SK-N-DZ (cell line): ENCODE measurements around the gene CAMTA1.
A peak's percentile ranks its signal among the peaks of the same experiment; 100 is the strongest.

ENCODE experiments used
- DNase-seq: peaks from one replicate; pipeline ENCODE4 v3.0.0-alpha.2; 2015; ENCODE audit warnings: low spot score

The CAMTA1 gene

DNA sequence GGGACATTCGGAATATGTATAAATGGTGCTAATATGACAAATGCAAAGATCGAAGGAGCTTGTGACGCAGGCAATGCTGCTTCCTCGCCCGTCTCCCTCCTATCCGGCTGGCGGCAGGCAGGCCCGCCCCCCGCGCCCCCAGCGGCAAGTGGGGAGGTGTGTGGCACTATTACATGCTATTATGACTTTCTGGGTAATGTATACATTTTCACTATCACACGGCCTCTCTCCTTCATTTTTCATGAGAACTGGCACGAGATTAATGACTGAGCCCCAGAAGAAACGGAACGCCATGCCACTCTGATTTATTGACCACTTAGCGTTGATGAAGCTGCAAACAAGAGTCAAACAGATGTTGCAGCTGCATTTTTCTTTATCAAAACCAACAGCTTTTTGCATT is 846.9 kb downstream of the CAMTA1 start:
- DNase-seq = no peak

DNA sequence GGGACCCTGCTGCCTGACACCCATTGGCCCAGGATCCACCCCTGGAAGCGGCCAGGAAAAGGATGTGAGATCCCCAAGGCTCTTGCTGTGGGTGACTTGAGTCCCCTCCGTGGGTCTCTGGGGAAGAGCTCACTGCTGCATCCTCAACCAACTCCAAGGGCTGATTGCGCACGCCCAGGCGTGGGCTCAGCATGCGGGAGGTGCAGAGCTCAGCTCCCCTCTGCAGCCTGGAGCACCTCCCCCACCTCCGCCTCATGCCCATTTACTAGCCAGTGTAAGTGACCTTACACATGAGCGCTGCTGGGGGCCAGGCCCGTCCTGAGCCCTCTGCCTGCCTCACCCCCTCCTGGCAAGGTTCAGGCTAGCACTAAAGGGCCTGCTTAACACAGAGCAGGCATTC is 847.4 kb downstream of the CAMTA1 start:
- no peak for DNase-seq

DNA sequence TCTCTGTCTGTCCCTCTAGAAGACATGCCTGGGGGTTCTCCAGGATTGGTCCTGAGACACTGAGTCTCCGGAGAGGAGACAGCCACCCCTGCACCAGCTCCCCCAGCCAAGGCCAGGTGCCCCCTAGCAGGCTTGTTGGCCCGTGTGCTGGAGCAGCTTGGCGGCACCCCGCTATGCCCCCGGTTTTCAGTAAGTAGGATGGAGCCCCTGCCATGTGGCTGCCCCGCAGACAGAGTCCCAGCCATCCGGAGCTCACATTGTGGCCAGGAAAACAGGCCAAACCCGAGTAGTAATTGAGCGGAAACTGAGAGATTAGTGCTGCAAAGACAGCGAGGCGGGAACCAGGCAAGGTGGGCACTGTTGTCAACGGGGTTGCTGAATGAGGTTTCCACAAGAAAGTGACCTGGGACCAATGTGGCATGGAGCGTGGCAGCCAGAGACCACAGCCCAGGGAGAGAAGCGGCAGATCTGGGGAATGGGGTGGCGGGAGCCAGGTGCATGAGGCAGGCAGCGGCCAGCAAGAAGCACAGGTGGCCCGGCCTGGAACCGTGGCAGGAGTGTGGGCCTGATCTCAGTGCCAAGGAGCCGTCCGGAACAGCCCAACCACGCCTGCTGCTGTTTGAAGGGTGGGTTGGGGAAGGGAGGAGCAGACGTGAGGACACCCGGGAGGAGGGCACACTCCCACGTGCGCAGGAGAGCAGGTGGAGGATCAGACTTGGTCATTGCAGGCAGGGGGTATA is 848.4 kb downstream of the CAMTA1 start:
- no peak for DNase-seq

- no peak for DNase-seq
These were observed 849.4 kb downstream of the CAMTA1 start for GRCh38 chr1:7634546-7635240.

GRCh38 chr1:7636795-7637526 is 851.7 kb downstream of the CAMTA1 start:
- no peak for DNase-seq

- DNase-seq = no peak
These were observed 852.8 kb downstream of the CAMTA1 start for GRCh38 chr1:7638078-7638477.

DNA sequence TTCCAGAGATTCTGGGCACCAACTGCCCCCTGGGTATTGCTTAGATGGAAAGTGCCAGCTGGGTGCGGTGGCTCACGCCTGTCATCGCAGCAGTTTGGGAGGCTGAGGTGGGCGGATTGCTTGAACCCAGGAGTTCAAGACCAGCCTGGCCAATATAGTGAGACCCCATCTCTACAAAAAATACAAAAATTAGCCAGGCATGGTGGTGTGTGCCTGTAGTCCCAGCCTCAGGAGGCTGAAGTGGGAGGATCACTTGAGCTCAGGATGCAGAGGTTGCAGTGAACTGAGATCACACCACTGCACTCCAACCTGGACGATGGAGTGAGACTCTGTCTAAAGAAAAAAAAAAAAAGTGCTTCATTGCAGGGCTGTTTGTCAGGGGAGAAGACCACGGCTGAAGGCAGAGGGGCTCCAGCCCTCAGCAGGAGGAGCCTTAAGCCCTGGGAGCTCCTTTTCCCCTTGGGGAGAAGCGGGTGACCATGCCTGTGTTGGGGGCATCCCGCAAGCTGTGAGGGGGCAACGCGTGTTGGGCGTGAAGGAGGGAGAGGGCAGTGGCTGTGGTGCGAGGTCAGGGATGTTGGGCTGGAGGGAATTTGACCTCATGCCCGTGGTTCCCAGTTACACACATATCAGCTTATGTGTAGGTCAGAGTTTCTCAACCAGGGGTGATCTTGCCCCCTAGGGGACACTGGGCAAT is 854.3 kb downstream of the CAMTA1 start:
- no peak for DNase-seq

DNA sequence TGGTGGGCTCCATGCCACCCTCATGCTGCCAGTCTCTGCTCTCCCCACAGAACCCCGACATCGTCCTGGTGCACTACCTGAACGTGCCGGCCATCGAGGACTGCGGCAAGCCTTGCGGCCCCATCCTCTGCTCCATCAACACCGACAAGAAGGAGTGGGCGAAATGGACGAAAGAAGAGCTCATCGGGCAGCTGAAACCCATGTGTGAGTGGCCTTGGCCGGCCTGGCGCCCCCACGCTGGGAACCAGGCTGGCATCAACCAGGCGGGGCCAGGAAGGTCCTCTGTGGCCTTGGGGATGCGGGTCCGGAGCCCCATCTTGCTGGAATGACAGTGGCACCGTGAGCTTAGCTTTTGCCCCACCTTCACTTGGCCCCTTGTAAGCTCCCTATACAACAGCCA is 855.1 kb downstream of the CAMTA1 start:
- no peak for DNase-seq

GRCh38 chr1:7640920-7641585 is 855.8 kb downstream of the CAMTA1 start:
- DNase-seq = no peak

- no peak for DNase-seq
These were observed 856.5 kb downstream of the CAMTA1 start for GRCh38 chr1:7641587-7642417.

DNA sequence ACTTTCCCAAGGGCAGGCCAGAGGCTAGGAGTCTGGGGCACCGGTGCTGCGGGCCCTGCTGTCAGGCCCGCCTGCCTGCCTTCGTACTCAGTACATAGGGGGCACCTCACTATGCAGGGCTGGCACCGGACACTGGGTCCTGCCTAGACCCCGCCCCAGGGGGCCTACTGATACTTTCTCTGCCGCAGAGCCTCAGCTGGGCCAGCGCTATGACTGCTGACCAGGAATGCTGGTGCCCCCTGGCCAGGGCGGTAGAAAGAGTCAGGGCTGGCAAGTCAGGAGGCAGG is 857.1 kb downstream of the CAMTA1 start:
- no peak for DNase-seq

- no peak for DNase-seq
These were observed 857.7 kb downstream of the CAMTA1 start for GRCh38 chr1:7642781-7643529.

- no peak for DNase-seq
These were observed 858.3 kb downstream of the CAMTA1 start for GRCh38 chr1:7643530-7643929.

DNA sequence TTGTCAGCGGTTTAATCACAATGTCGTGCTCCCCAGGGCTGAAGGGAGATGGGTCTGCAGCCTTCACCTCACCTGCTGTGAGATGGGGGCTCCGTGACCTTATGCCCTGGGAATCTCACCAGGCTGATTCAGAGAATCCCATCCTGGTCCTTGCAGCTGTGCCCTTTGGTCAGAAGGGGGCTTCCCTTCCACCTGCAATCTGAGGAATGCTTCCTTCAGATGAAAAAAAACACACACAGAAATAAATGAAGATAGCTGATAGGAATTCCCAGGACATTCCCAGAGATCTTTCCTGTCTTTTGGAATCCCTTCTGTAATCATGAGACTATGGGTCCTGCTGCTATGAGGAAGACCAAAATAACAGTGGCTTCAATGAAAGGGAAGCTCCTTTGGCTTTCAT is 858.8 kb downstream of the CAMTA1 start:
- DNase-seq = no peak

- DNase-seq = peak; percentile 64
These were observed 859.9 kb downstream of the CAMTA1 start for GRCh38 chr1:7644961-7645750.

DNA sequence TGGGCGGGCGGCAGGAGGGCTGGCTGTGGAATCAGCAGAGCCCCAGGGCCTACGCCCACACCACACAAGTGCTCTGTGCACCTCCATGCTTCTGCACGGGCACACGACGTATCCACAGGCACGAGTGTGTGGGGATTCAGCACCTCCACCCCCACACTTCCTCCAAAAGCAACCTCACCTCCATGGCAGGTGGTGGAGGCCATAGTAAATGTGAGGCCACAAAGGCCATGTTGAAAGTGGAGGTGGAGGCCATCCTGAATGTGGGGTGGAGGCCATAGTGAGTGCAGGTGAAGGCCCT is 860.4 kb downstream of the CAMTA1 start:
- no peak for DNase-seq

- no peak for DNase-seq
These were observed 860.9 kb downstream of the CAMTA1 start for GRCh38 chr1:7646164-7646563.

GRCh38 chr1:7646981-7647901 is 862.0 kb downstream of the CAMTA1 start:
- peak; percentile 66 for DNase-seq
